SKM-1 (cell line): ENCODE results near the gene CTSK.

Experiments
- DNase-seq: peaks from one replicate; lab custom pipeline; 2025; ENCODE audit not compliant: unreplicated experiment; lab: John Stamatoyannopoulos, UW

The CTSK gene

GRCh38 chr1:150763018-150763417 lies 45.0 kb downstream of the CTSK start:
- no peak for DNase-seq

GRCh38 chr1:150762552-150762951 lies 45.5 kb downstream of the CTSK start:
- DNase-seq = no peak

GRCh38 chr1:150761801-150762200 lies 46.3 kb downstream of the CTSK start:
- DNase-seq = no peak

GRCh38 chr1:150760013-150760412 lies 48.0 kb downstream of the CTSK start:
- DNase-seq = no peak

- DNase-seq = no peak
Measured at GRCh38 chr1:150753416-150753815, 54.6 kb downstream of the CTSK start.

- DNase-seq = no peak
Measured at GRCh38 chr1:150751443-150751842, 56.6 kb downstream of the CTSK start.

GRCh38 chr1:150749720-150750311 lies 58.2 kb downstream of the CTSK start:
- DNase-seq = no peak

GRCh38 chr1:150748878-150749719 lies 59.0 kb downstream of the CTSK start:
- DNase-seq = no peak
